ENCODE measurements around the gene UBASH3A. TPM values are rescaled to one million over a fixed set of nuclear protein-coding genes. Genes with fewer than 3 reads are reported as not detected.

The UBASH3A gene
- polyA plus RNA-seq, 3 donors = not detected

DNA sequence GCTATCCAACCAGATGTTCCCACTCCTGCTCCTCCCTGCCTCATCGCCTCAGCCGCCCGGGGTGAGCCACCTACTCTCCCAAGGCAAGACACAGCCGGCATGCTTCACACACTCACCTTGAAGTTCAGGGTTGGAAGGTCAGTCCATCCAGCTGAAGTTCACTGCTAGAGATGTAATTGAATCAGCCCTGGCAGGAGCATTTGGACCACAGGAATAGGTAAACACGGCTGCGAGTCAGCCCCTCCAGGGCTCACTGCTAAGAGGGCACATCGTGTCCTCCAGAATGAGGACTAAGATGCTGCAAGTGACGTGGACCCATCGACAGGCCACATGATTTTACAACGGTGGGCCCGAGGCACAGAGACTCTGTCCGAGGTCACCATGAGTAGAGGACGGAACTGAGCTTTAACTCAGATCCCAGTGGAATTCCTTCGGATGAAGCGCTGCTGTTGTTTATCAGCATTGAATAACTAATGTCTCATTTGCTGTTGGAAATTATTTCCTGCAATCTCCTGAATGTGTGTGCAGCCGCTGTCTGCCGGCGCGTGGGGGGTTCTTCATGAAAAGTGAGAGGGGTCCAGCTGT, 50.4 kb downstream of the UBASH3A start:
- no peak overlapping the region for H3K4me3 Mint-ChIP-seq
- no peaks in the 10 kb centered on the region for H3K79me2 ChIP-seq (ENCODE audit: insufficient read depth, low read length)
- H3K9ac ChIP-seq (ENCODE audit: insufficient read depth, low read length, poor library complexity, severe bottlenecking) = no peak overlapping the region
- peaks cover 0 to 6% (median 0%) of the 10 kb centered on the region in 7 donors for H3K9me3 Mint-ChIP-seq
- no peak for DNase-seq
- H2AFZ ChIP-seq (ENCODE audit: insufficient read depth, low read depth, low read length, poor library complexity, severe bottlenecking) = no peak overlapping the region
- H3K27me3 ChIP-seq (ENCODE audit: control insufficient read depth in 2 of 2, insufficient read depth in 2 of 2, low read length in 2 of 2) = no peaks in the 10 kb centered on the region
- H3K36me3 Mint-ChIP-seq = no peaks in the 10 kb centered on the region
- 94% methylated on average over 14 of the region's 19 CpGs for WGBS (ENCODE audit: insufficient coverage)
- TF ChIP-seq, protein P1, sequence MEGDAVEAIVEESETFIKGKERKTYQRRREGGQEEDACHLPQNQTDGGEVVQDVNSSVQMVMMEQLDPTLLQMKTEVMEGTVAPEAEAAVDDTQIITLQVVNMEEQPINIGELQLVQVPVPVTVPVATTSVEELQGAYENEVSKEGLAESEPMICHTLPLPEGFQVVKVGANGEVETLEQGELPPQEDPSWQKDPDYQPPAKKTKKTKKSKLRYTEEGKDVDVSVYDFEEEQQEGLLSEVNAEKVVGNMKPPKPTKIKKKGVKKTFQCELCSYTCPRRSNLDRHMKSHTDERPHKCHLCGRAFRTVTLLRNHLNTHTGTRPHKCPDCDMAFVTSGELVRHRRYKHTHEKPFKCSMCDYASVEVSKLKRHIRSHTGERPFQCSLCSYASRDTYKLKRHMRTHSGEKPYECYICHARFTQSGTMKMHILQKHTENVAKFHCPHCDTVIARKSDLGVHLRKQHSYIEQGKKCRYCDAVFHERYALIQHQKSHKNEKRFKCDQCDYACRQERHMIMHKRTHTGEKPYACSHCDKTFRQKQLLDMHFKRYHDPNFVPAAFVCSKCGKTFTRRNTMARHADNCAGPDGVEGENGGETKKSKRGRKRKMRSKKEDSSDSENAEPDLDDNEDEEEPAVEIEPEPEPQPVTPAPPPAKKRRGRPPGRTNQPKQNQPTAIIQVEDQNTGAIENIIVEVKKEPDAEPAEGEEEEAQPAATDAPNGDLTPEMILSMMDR (IDR thresholded peaks at IDR 0.05) = no peak
- no peaks in the 10 kb centered on the region for H3K9me3 ChIP-seq (replicated peaks in 1 of 2; ENCODE audit: control insufficient read depth in 1 of 2, insufficient read depth in 1 of 2, low read length in 2 of 2)
- H3K4me3 ChIP-seq (replicated peaks in 1 of 3; ENCODE audit: low read depth in 2 of 3, low read length in 3 of 3) = no peak overlapping the region
- H3K4me1 ChIP-seq (ENCODE audit: control insufficient read depth in 1 of 2, insufficient read depth in 2 of 2, low read length in 2 of 2) = peaks cover 6 to 8% of the 10 kb centered on the region in 2 donors
- H4K20me1 ChIP-seq (ENCODE audit: insufficient read depth, low read length) = no peaks in the 10 kb centered on the region
- no peak overlapping the region for H3K27ac Mint-ChIP-seq
- H3K4me1 Mint-ChIP-seq = peaks cover 7% of the 10 kb centered on the region
- H3K27me3 Mint-ChIP-seq (ENCODE audit: low read depth in 3 of 3) = peaks cover 0 to 9% (median 5%) of the 10 kb centered on the region in 3 donors
- intact Hi-C loops (cut with micrococcal nuclease) = no loop called here
- no peaks in the 10 kb centered on the region for H3K36me3 ChIP-seq (replicated peaks in 1 of 2; ENCODE audit: control insufficient read depth in 1 of 2, insufficient read depth in 2 of 2, low read length in 2 of 2)
- no peak overlapping the region for H3K27ac ChIP-seq (ENCODE audit: low read depth in 1 of 2, low read length in 2 of 2)
- no peak overlapping the region for H3K4me2 ChIP-seq (replicated peaks; ENCODE audit: extremely low read depth, low read length, poor library complexity, severe bottlenecking)

DNA sequence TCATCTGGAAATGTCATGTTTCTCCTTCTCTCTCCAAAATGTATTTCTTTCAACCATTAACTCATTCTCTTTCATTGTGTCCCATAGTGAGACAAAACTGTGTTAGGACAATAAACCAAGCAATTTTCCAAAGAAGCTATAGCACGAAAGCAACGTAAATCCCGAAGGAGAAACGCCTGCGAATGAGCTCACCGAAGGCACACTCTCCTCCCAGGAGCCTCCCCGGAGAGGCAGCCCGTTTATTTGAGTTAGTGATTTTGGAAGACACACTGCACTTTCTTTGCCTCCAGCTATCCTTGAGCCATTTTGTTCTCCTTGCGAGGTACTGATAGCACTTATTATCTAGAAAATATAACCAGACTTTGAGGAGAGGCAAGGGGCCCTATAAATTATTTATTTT, 51.1 kb downstream of the UBASH3A start:
- TF ChIP-seq, protein P1 (IDR thresholded peaks at IDR 0.05) = no peak
- H3K4me1 Mint-ChIP-seq = peaks cover 5% of the 10 kb centered on the region
- intact Hi-C loops (cut with micrococcal nuclease) = no loop called here
- no CpG with 5 or more reads among the region's 9 CpGs for WGBS (ENCODE audit: insufficient coverage)
- Histone ChIP-seq H3K9me3 (replicated peaks in 1 of 2; ENCODE audit: control insufficient read depth in 1 of 2, insufficient read depth in 1 of 2, low read length in 2 of 2) (no peaks in the 10 kb centered on the region), H2AFZ (ENCODE audit: insufficient read depth, low read depth, low read length, poor library complexity, severe bottlenecking) (no peak overlapping the region), H3K9ac (ENCODE audit: insufficient read depth, low read length, poor library complexity, severe bottlenecking) (no peak overlapping the region), H3K36me3 (replicated peaks in 1 of 2; ENCODE audit: control insufficient read depth in 1 of 2, insufficient read depth in 2 of 2, low read length in 2 of 2) (no peaks in the 10 kb centered on the region), H3K4me1 (ENCODE audit: control insufficient read depth in 1 of 2, insufficient read depth in 2 of 2, low read length in 2 of 2) (peaks cover 5 to 6% of the 10 kb centered on the region in 2 donors), H3K27ac (ENCODE audit: low read depth in 1 of 2, low read length in 2 of 2) (no peak overlapping the region), H3K4me2 (replicated peaks; ENCODE audit: extremely low read depth, low read length, poor library complexity, severe bottlenecking) (no peak overlapping the region), H3K4me3 (replicated peaks in 1 of 3; ENCODE audit: low read depth in 2 of 3, low read length in 3 of 3) (no peak overlapping the region), H3K27me3 (ENCODE audit: control insufficient read depth in 2 of 2, insufficient read depth in 2 of 2, low read length in 2 of 2) (no peaks in the 10 kb centered on the region), H4K20me1 (ENCODE audit: insufficient read depth, low read length) (no peaks in the 10 kb centered on the region), H3K79me2 (ENCODE audit: insufficient read depth, low read length) (no peaks in the 10 kb centered on the region)
- H3K27ac Mint-ChIP-seq = no peak overlapping the region
- no peak overlapping the region for H3K4me3 Mint-ChIP-seq
- DNase-seq = no peak
- H3K36me3 Mint-ChIP-seq = no peaks in the 10 kb centered on the region
- peaks cover 0 to 9% (median 4%) of the 10 kb centered on the region in 3 donors for H3K27me3 Mint-ChIP-seq (ENCODE audit: low read depth in 3 of 3)
- H3K9me3 Mint-ChIP-seq = peaks cover 0 to 6% (median 0%) of the 10 kb centered on the region in 7 donors
